OCI-M2 (cell line): ENCODE measurements around the gene TTPAL.

Experiments used
- DNase-seq: peaks from one replicate; lab custom pipeline; 2025; ENCODE audit not compliant: unreplicated experiment; lab: John Stamatoyannopoulos, UW

The TTPAL gene

GRCh38 chr20:44439318-44439717 is 36.4 kb upstream of the TTPAL start:
- no peak for DNase-seq

GRCh38 chr20:44442298-44443070 is 33.2 kb upstream of the TTPAL start:
- no peak for DNase-seq

- no peak for DNase-seq
These were observed 29.6 kb upstream of the TTPAL start for GRCh38 chr20:44445742-44446710.

GRCh38 chr20:44447827-44448419 is 27.8 kb upstream of the TTPAL start:
- DNase-seq: no peak

- DNase-seq: no peak
These were observed 26.7 kb upstream of the TTPAL start for GRCh38 chr20:44448753-44449546.

GRCh38 chr20:44449864-44450263 is 25.8 kb upstream of the TTPAL start:
- no peak for DNase-seq

GRCh38 chr20:44450281-44450889 is 25.3 kb upstream of the TTPAL start:
- no peak for DNase-seq

GRCh38 chr20:44450903-44451450 is 24.7 kb upstream of the TTPAL start:
- no peak for DNase-seq

GRCh38 chr20:44454306-44454963 is 21.2 kb upstream of the TTPAL start:
- no peak for DNase-seq

- DNase-seq: no peak
These were observed 20.5 kb upstream of the TTPAL start for GRCh38 chr20:44455126-44455525.

GRCh38 chr20:44456611-44457010 is 19.1 kb upstream of the TTPAL start:
- no peak for DNase-seq

GRCh38 chr20:44457016-44457415 is 18.7 kb upstream of the TTPAL start:
- DNase-seq: no peak

GRCh38 chr20:44459271-44459670 is 16.4 kb upstream of the TTPAL start:
- no peak for DNase-seq

- no peak for DNase-seq
These were observed 14.9 kb upstream of the TTPAL start for GRCh38 chr20:44460795-44461141.

- no peak for DNase-seq
These were observed 14.4 kb upstream of the TTPAL start for GRCh38 chr20:44461142-44461802.

- no peak for DNase-seq
These were observed 13.9 kb upstream of the TTPAL start for GRCh38 chr20:44461803-44462174.

GRCh38 chr20:44463466-44463865 is 12.2 kb upstream of the TTPAL start:
- no peak for DNase-seq

- DNase-seq: no peak
These were observed 11.2 kb upstream of the TTPAL start for GRCh38 chr20:44464514-44464913.

- no peak for DNase-seq
These were observed 10.6 kb upstream of the TTPAL start for GRCh38 chr20:44465001-44465560.
